ENCODE measurements around the gene MAST3.

DNA sequence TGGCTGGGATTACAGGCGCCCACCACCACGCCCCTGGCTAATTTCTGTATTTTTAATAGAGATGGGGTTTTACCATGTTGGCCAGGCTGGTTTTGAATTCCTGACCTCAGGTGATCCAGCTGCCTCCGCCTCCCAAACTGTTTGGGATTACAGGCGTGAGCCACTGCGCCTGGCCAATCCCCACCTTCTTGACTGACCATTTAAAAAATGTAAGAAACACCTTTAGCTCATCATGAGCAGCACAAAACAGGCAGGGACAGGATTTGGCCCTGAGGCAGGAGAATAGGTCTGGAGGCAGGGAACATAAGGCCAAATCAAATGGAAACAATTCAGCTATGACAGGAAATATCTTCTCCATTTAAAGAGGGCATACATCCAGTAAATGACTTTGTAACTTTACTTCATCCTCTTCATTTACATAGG, 94.1 kb downstream of the MAST3 start:
- TF ChIP-seq EZH2phosphoT487 (IDR thresholded peaks at IDR 0.05; ENCODE audit: borderline replicate concordance, low read depth) (no peak), TAF1 (IDR thresholded peaks at IDR 0.05; ENCODE audit: borderline replicate concordance, low read depth, low read length) (no peak), NFIC (IDR thresholded peaks at IDR 0.05; ENCODE audit: borderline replicate concordance) (no peak), POLR2AphosphoS5 (IDR thresholded peaks at IDR 0.05; ENCODE audit: low read depth, low read length) (no peak), GABPA (IDR thresholded peaks at IDR 0.05; ENCODE audit: low read depth) (no peak)
- TF ChIP-seq, protein P1, sequence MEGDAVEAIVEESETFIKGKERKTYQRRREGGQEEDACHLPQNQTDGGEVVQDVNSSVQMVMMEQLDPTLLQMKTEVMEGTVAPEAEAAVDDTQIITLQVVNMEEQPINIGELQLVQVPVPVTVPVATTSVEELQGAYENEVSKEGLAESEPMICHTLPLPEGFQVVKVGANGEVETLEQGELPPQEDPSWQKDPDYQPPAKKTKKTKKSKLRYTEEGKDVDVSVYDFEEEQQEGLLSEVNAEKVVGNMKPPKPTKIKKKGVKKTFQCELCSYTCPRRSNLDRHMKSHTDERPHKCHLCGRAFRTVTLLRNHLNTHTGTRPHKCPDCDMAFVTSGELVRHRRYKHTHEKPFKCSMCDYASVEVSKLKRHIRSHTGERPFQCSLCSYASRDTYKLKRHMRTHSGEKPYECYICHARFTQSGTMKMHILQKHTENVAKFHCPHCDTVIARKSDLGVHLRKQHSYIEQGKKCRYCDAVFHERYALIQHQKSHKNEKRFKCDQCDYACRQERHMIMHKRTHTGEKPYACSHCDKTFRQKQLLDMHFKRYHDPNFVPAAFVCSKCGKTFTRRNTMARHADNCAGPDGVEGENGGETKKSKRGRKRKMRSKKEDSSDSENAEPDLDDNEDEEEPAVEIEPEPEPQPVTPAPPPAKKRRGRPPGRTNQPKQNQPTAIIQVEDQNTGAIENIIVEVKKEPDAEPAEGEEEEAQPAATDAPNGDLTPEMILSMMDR (IDR thresholded peaks at IDR 0.05): no peak
- TF ChIP-seq, protein P2, sequence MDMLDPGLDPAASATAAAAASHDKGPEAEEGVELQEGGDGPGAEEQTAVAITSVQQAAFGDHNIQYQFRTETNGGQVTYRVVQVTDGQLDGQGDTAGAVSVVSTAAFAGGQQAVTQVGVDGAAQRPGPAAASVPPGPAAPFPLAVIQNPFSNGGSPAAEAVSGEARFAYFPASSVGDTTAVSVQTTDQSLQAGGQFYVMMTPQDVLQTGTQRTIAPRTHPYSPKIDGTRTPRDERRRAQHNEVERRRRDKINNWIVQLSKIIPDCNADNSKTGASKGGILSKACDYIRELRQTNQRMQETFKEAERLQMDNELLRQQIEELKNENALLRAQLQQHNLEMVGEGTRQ (IDR thresholded peaks at IDR 0.05; ENCODE audit: borderline replicate concordance, low read depth, low read length): no peak
- TF ChIP-seq, protein P3, sequence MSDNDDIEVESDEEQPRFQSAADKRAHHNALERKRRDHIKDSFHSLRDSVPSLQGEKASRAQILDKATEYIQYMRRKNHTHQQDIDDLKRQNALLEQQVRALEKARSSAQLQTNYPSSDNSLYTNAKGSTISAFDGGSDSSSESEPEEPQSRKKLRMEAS (IDR thresholded peaks at IDR 0.05; ENCODE audit: low read depth): no peak
